Measurements from ENCODE around the gene GNG12.

The GNG12 gene

GRCh38 chr1:67784545-67785186, 48.6 kb downstream of the GNG12 start:
- DNase-seq (ENCODE audit: low spot score): no peak

- no peak for DNase-seq (ENCODE audit: low spot score)
Observed at GRCh38 chr1:67780637-67781036, 52.6 kb downstream of the GNG12 start.

- DNase-seq (ENCODE audit: low spot score): no peak
Observed at GRCh38 chr1:67777440-67777839, 55.8 kb downstream of the GNG12 start.

- DNase-seq (ENCODE audit: low spot score): no peak
Observed at GRCh38 chr1:67777016-67777415, 56.3 kb downstream of the GNG12 start.

- no peak for DNase-seq (ENCODE audit: low spot score)
Observed at GRCh38 chr1:67773462-67773861, 59.8 kb downstream of the GNG12 start.

GRCh38 chr1:67771749-67772148, 61.5 kb downstream of the GNG12 start:
- DNase-seq (ENCODE audit: low spot score): no peak

GRCh38 chr1:67771152-67771551, 62.1 kb downstream of the GNG12 start:
- peak; percentile 48 for DNase-seq (ENCODE audit: low spot score)

- DNase-seq (ENCODE audit: low spot score): no peak
Observed at GRCh38 chr1:67769633-67770256, 63.5 kb downstream of the GNG12 start.

- DNase-seq (ENCODE audit: low spot score): no peak
Observed at GRCh38 chr1:67768480-67768879, 64.8 kb downstream of the GNG12 start.

GRCh38 chr1:67767103-67767782, 66.0 kb downstream of the GNG12 start:
- no peak for DNase-seq (ENCODE audit: low spot score)

GRCh38 chr1:67766141-67766978, 66.9 kb downstream of the GNG12 start:
- DNase-seq (ENCODE audit: low spot score): peak; percentile 86

- DNase-seq (ENCODE audit: low spot score): no peak
Observed at GRCh38 chr1:67764633-67765032, 68.6 kb downstream of the GNG12 start.

- no peak for DNase-seq (ENCODE audit: low spot score)
Observed at GRCh38 chr1:67761730-67762129, 71.5 kb downstream of the GNG12 start.

- no peak for DNase-seq (ENCODE audit: low spot score)
Observed at GRCh38 chr1:67761091-67761490, 72.2 kb downstream of the GNG12 start.

GRCh38 chr1:67760030-67760821, 73.0 kb downstream of the GNG12 start:
- peak; percentile 74 for DNase-seq (ENCODE audit: low spot score)

GRCh38 chr1:67759692-67760029, 73.6 kb downstream of the GNG12 start:
- DNase-seq (ENCODE audit: low spot score): no peak

GRCh38 chr1:67759066-67759465, 74.2 kb downstream of the GNG12 start:
- no peak for DNase-seq (ENCODE audit: low spot score)

GRCh38 chr1:67755619-67756018, 77.6 kb downstream of the GNG12 start:
- no peak for DNase-seq (ENCODE audit: low spot score)

- DNase-seq (ENCODE audit: low spot score): no peak
Observed at GRCh38 chr1:67755160-67755559, 78.1 kb downstream of the GNG12 start.

GRCh38 chr1:67754526-67754920, 78.7 kb downstream of the GNG12 start:
- DNase-seq (ENCODE audit: low spot score): no peak

GRCh38 chr1:67753776-67754525, 79.3 kb downstream of the GNG12 start:
- no peak for DNase-seq (ENCODE audit: low spot score)
